ENCODE data around the gene PIK3R3.

The PIK3R3 gene

GRCh38 chr1:46010611-46011010 is 121.8 kb downstream of the PIK3R3 start:
- TF ChIP-seq CTCF (IDR thresholded peaks at IDR 0.05) = no peak

- TF ChIP-seq CTCF (IDR thresholded peaks at IDR 0.05) = no peak
Observed at GRCh38 chr1:46008585-46008984, 123.8 kb downstream of the PIK3R3 start.

- no peak for TF ChIP-seq CTCF (IDR thresholded peaks at IDR 0.05)
Observed at GRCh38 chr1:46005594-46005993, 126.8 kb downstream of the PIK3R3 start.

GRCh38 chr1:46004492-46004891 is 127.9 kb downstream of the PIK3R3 start:
- TF ChIP-seq CTCF (IDR thresholded peaks at IDR 0.05) = no peak

- no peak for TF ChIP-seq CTCF (IDR thresholded peaks at IDR 0.05)
Observed at GRCh38 chr1:46003315-46003714, 129.1 kb downstream of the PIK3R3 start.

- TF ChIP-seq CTCF (IDR thresholded peaks at IDR 0.05) = no peak
Observed at GRCh38 chr1:46002551-46003150, 129.8 kb downstream of the PIK3R3 start.

- no peak for TF ChIP-seq CTCF (IDR thresholded peaks at IDR 0.05)
Observed at GRCh38 chr1:46001081-46001785, 131.2 kb downstream of the PIK3R3 start.
